ENCODE results near the gene LIN54.

The LIN54 gene

GRCh38 chr4:83013420-83013867 lies 2.8 kb upstream of the LIN54 start:
- TF ChIP-seq, protein P1, sequence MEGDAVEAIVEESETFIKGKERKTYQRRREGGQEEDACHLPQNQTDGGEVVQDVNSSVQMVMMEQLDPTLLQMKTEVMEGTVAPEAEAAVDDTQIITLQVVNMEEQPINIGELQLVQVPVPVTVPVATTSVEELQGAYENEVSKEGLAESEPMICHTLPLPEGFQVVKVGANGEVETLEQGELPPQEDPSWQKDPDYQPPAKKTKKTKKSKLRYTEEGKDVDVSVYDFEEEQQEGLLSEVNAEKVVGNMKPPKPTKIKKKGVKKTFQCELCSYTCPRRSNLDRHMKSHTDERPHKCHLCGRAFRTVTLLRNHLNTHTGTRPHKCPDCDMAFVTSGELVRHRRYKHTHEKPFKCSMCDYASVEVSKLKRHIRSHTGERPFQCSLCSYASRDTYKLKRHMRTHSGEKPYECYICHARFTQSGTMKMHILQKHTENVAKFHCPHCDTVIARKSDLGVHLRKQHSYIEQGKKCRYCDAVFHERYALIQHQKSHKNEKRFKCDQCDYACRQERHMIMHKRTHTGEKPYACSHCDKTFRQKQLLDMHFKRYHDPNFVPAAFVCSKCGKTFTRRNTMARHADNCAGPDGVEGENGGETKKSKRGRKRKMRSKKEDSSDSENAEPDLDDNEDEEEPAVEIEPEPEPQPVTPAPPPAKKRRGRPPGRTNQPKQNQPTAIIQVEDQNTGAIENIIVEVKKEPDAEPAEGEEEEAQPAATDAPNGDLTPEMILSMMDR (IDR thresholded peaks at IDR 0.05; ENCODE audit: low read depth, low read length): no peak
- H3K27ac ChIP-seq: peak overlapping the region; percentile 84

DNA sequence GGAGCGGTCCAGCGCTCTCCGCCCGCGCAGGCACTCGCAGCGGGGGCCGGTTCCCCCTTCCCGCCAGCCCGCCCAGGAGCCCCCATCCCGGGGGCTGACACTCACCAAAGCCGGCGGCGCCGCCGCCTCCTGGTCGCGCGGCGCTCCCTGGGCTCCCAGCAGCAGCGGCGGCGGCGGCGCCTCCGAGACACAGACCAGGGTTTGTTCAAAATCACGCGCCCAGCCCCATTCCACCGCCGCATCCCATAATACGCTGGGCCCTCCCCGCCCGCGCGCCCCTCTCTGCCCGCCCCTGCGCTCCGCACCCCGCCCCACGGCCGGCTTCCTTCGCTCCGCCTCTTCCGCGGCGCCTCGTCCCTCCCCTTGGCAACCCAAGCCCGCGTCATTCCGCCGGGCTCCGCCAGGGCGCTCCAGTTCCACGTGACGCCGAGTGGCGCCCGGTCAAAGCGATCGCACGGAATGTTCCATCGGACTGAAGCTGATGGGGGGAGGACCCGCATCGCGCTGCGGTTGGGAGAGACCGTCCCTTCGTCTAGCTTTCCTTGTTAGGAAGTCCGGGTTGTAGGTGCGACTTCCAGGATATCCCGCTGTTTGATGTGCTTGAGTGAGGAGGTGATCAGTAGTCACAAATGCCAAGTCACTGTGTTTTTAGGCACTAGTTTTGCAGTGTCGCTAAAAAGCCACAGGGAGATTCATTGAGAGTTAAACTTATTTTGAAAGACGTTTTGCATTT lies 2.2 kb upstream of the LIN54 start:
- DNase-seq: peak; percentile 97
- Histone ChIP-seq H3K36me3 (no peaks in the 10 kb centered on the region), H3K9me3 (ENCODE audit: severe bottlenecking) (no peaks in the 10 kb centered on the region), H3K4me3 (ENCODE audit: low read depth, low read length) (peak overlapping the region; percentile 89), H3K27ac (peak overlapping the region; percentile 87), H3K27me3 (ENCODE audit: insufficient read depth, low read depth, severe bottlenecking) (no peaks in the 10 kb centered on the region)
- TF ChIP-seq, protein P1 (IDR thresholded peaks at IDR 0.05; ENCODE audit: low read depth, low read length): peak; percentile 48

More at GRCh38 chr4:83013420-83013867, 2.8 kb upstream of the LIN54 start:
- no peak for DNase-seq
- no peaks in the 10 kb centered on the region for H3K27me3 ChIP-seq (ENCODE audit: insufficient read depth, low read depth, severe bottlenecking)
- H3K4me3 ChIP-seq (ENCODE audit: low read depth, low read length): peak overlapping the region; percentile 69
- H3K36me3 ChIP-seq: no peaks in the 10 kb centered on the region
- H3K9me3 ChIP-seq (ENCODE audit: severe bottlenecking): no peaks in the 10 kb centered on the region

DNA sequence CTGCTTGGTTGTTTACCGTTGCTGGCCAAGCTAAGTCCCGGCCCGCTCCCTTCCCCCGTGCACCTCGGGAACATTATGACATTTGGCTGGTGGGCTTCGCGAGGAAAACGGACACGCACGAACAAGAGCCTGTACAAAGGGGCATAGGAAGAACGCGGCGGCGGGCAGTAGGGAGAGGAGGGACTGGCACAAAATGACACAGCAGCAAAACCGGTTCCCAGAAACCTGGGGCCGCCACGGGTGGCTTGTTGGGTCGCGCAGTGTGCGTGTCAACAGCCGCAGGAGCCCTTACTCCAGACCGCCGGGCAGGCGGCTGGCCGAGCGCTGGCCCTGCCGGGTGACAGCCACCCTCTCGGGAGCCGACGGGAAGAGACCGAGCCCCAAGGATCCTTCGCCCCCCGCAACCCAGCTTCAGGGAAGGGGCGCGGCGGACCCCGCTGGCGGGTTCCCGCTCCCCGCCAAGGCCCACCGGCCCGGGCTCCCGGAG lies 1.6 kb upstream of the LIN54 start:
- TF ChIP-seq, protein P1 (IDR thresholded peaks at IDR 0.05; ENCODE audit: low read depth, low read length): no peak

DNA sequence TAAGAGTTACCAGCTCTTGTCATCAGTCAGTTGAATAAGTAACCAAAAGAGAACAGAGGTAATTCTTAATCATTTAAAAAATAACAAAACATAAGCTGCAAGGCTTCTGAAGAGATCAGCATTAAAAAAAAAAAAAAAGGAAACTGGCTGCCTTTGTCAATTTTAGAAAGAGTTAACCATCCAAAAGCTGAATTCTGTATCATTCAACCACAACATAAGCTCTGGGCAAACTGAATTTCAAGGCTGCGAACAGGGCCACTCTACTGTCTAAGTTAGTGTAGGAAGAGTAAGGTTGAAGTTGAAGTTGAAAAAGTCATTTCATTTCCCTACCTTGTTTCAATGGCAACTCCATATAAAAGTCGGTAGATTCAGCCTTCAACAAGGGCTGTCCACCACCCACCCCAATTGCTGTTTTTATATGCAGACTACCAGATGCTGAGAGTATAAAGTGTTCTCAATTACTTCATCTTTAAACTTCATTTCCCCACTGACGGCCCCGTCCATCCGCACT lies 1.1 kb upstream of the LIN54 start:
- Histone ChIP-seq H3K4me3 (ENCODE audit: low read depth, low read length) (peak overlapping the region; percentile 89), H3K27me3 (ENCODE audit: insufficient read depth, low read depth, severe bottlenecking) (no peaks in the 10 kb centered on the region), H3K36me3 (no peaks in the 10 kb centered on the region; the same call in 1 of the 2 replicates), H3K9me3 (ENCODE audit: severe bottlenecking) (no peaks in the 10 kb centered on the region), H3K27ac (peak overlapping the region; percentile 94)
- TF ChIP-seq, protein P1 (IDR thresholded peaks at IDR 0.05; ENCODE audit: low read depth, low read length): no peak
- DNase-seq: no peak

More for the DNA sequence above, 1.6 kb upstream of the LIN54 start:
- DNase-seq: peak; percentile 38
- H3K9me3 ChIP-seq (ENCODE audit: severe bottlenecking): no peaks in the 10 kb centered on the region
- H3K27me3 ChIP-seq (ENCODE audit: insufficient read depth, low read depth, severe bottlenecking): no peaks in the 10 kb centered on the region
- H3K36me3 ChIP-seq: no peaks in the 10 kb centered on the region
- H3K4me3 ChIP-seq (ENCODE audit: low read depth, low read length): peak overlapping the region; percentile 89
- H3K27ac ChIP-seq: peak overlapping the region; percentile 87

GRCh38 chr4:83010111-83010521 lies 507 bp downstream of the LIN54 start:
- no peaks in the 10 kb centered on the region for H3K9me3 ChIP-seq (ENCODE audit: severe bottlenecking)
- TF ChIP-seq, protein P1 (IDR thresholded peaks at IDR 0.05; ENCODE audit: low read depth, low read length): no peak

More at GRCh38 chr4:83010111-83010521, 507 bp downstream of the LIN54 start:
- no peaks in the 10 kb centered on the region; the same call in 1 of the 2 replicates for H3K36me3 ChIP-seq
- peak overlapping the region; percentile 89 for H3K4me3 ChIP-seq (ENCODE audit: low read depth, low read length)
- no peak for DNase-seq
- no peaks in the 10 kb centered on the region for H3K27me3 ChIP-seq (ENCODE audit: insufficient read depth, low read depth, severe bottlenecking)
- H3K27ac ChIP-seq: peak overlapping the region; percentile 94
